Osteocyte (in vitro differentiated cells): Measurements from ENCODE around the gene APAF1. TPM values are rescaled to one million over a fixed set of nuclear protein-coding genes. Genes with fewer than 3 reads are reported as not detected.
"Not testable (repeated sequence)": the region's sequence is repeated elsewhere in the genome, so short reads cannot be mapped to it uniquely, and the experiment has no call there.

Source experiments
- DNase-seq: peaks from one replicate; pipeline ENCODE4 v3.0.0; 2021; ENCODE audit warnings: mixed read lengths; ENCODE audit not compliant: unreplicated experiment; ENCODE audit errors: extremely low spot score
- H3K27ac Mint-ChIP-seq: one replicate; pipeline ENCODE4 v1.8.0; 2021; ENCODE audit warnings: mild to moderate bottlenecking, mixed read lengths; ENCODE audit not compliant: unreplicated experiment
- H3K27me3 Mint-ChIP-seq: one replicate; pipeline ENCODE4 v1.8.0; 2021; ENCODE audit warnings: mixed read lengths; ENCODE audit not compliant: unreplicated experiment
- H3K36me3 Mint-ChIP-seq: one replicate; pipeline ENCODE4 v1.8.0; 2021; ENCODE audit warnings: mixed read lengths; ENCODE audit not compliant: unreplicated experiment
- H3K4me1 Mint-ChIP-seq: one replicate; pipeline ENCODE4 v1.8.0; 2021; ENCODE audit warnings: mixed read lengths; ENCODE audit not compliant: unreplicated experiment
- H3K4me3 Mint-ChIP-seq: one replicate; pipeline ENCODE4 v1.8.0; 2021; ENCODE audit warnings: mild to moderate bottlenecking, moderate library complexity, mixed read lengths; ENCODE audit not compliant: unreplicated experiment
- H3K9me3 Mint-ChIP-seq: one replicate; pipeline ENCODE4 v1.8.0; 2021; ENCODE audit warnings: mixed read lengths; ENCODE audit not compliant: unreplicated experiment
- long read RNA-seq: library from polyadenylated mRNA; unstranded; transcript quantifications from one replicate; pipeline ENCODE4 v2.0.0, GENCODE V29; 2021
- total RNA-seq: library from RNA; stranded (reverse); gene quantifications from 2 replicates; pipeline ENCODE4 v1.2.1, GENCODE V29; 2021
- TF ChIP-seq, protein P1 (sequence below): fragments of 200-600 bp; sonication (generic); IDR thresholded peaks from 2 replicates; pipeline ENCODE4 v1.5.0; 2021; ENCODE audit warnings: antibody characterized with exemption, mild to moderate bottlenecking, moderate library complexity

The APAF1 gene
- total RNA-seq = 14.4 and 18.8 TPM in 2 replicates
- long read RNA-seq, partial matches to known transcripts = 7 of 8 reads
- long read RNA-seq, other reads (novel, unspliced or antisense) = 1 of 8 reads

GRCh38 chr12:98644712-98645571, at the start of gene APAF1, which contains the start of gene IKBIP:
Gene APAF1, plus strand, starts transcription at chr12:98645290. Its CDS starts 3,070 bp downstream, at chr12:98648360.
Gene IKBIP, minus strand, starts transcription at chr12:98644788. Its CDS starts 87 bp downstream, at chr12:98644701.
- H3K27ac Mint-ChIP-seq = peak within 1 kb of the TSS; percentile 93
- H3K4me3 Mint-ChIP-seq = peak within 1 kb of the TSS; percentile 97
- H3K4me1 Mint-ChIP-seq = peaks cover 37% of the 10 kb centered on the region
- no peaks in the 10 kb centered on the region for H3K9me3 Mint-ChIP-seq
- no peaks in the 10 kb centered on the region for H3K27me3 Mint-ChIP-seq
- H3K36me3 Mint-ChIP-seq = peaks cover 12% of the 10 kb centered on the region
- TF ChIP-seq, protein P1, sequence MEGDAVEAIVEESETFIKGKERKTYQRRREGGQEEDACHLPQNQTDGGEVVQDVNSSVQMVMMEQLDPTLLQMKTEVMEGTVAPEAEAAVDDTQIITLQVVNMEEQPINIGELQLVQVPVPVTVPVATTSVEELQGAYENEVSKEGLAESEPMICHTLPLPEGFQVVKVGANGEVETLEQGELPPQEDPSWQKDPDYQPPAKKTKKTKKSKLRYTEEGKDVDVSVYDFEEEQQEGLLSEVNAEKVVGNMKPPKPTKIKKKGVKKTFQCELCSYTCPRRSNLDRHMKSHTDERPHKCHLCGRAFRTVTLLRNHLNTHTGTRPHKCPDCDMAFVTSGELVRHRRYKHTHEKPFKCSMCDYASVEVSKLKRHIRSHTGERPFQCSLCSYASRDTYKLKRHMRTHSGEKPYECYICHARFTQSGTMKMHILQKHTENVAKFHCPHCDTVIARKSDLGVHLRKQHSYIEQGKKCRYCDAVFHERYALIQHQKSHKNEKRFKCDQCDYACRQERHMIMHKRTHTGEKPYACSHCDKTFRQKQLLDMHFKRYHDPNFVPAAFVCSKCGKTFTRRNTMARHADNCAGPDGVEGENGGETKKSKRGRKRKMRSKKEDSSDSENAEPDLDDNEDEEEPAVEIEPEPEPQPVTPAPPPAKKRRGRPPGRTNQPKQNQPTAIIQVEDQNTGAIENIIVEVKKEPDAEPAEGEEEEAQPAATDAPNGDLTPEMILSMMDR = peak; percentile 27
- peak; percentile 100 for DNase-seq

GRCh38 chr12:98597313-98597712, 47.8 kb upstream of the APAF1 start:
- H3K9me3 Mint-ChIP-seq, H3K27me3 Mint-ChIP-seq, H3K27ac Mint-ChIP-seq, H3K4me3 Mint-ChIP-seq: not testable (repeated sequence)
- Mint-ChIP-seq H3K36me3 (peaks cover 39% of the 10 kb centered on the region), H3K4me1 (peaks cover 34% of the 10 kb centered on the region)
- DNase-seq = peak; percentile 8

- H3K9me3 Mint-ChIP-seq = no peaks in the 10 kb centered on the region
- no peak overlapping the region for H3K4me3 Mint-ChIP-seq
- no peak for DNase-seq
- H3K27ac Mint-ChIP-seq = no peak overlapping the region
- H3K4me1 Mint-ChIP-seq = peaks cover 8% of the 10 kb centered on the region
- peaks cover 47% of the 10 kb centered on the region for H3K36me3 Mint-ChIP-seq
- TF ChIP-seq, protein P1 = no peak
- H3K27me3 Mint-ChIP-seq = no peaks in the 10 kb centered on the region
These were observed 43.2 kb upstream of the APAF1 start for GRCh38 chr12:98601924-98602323.

DNA sequence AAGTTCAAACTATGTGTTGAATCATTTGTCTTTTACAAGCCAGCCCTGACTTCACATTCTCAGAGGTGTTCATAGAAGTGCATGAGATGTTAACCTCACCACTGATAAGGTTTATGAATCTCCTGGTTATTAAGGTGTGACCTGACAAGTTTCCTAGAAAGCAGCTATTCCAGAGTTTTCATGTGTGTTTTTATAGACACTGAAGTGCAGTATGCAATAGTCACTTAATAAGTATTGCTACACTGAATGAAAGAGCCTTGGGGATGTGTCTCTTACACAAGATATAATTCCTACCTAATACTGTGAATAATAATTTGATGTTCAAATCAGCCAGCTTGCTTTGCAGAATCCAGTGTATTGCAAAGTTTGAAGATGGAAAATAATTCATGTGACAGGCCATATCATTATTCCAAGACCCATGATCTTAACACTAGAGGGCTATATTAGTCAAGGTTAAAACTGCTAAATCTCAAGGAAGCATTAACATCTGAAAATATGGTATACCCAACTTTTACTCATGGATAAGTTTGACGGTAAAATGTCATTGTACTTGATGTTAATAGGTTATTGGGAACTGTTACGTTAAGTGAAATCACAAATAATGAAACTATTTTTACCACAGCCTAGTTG, 38.6 kb upstream of the APAF1 start:
- Mint-ChIP-seq H3K27ac (no peak overlapping the region), H3K9me3 (no peaks in the 10 kb centered on the region), H3K4me3 (no peak overlapping the region), H3K36me3 (peaks cover 17% of the 10 kb centered on the region), H3K4me1 (no peaks in the 10 kb centered on the region), H3K27me3 (no peaks in the 10 kb centered on the region)
- DNase-seq = no peak
- TF ChIP-seq, protein P1 = peak; percentile 18

DNA sequence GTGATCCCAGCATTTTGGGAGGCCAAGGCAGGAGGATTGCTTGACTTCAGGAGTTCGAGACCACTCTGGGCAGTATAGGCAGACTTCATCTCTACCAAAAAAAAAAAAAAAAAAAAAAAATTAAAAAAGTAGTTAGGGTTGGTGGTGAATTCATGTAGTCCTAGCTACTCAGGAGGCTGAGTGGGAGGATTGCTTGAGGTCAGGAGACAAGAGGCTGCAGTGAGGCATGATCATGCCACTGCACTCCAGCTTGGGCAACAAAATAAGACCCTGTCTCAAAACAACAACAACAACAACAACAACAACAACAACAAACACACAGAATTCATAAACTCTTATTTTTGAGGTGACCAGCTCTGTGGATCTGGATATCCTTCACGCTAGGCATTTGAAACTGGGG, 34.5 kb upstream of the APAF1 start:
- peaks cover 4% of the 10 kb centered on the region for H3K36me3 Mint-ChIP-seq
- TF ChIP-seq, protein P1 = no peak
- no peaks in the 10 kb centered on the region for H3K9me3 Mint-ChIP-seq
- no peak overlapping the region for H3K27ac Mint-ChIP-seq
- no peak for DNase-seq
- H3K4me3 Mint-ChIP-seq = no peak overlapping the region
- no peaks in the 10 kb centered on the region for H3K4me1 Mint-ChIP-seq
- H3K27me3 Mint-ChIP-seq = no peaks in the 10 kb centered on the region
